Heart left ventricle (tissue), 16 donors: ENCODE data around the gene PRR19. TPM values are rescaled to one million over a fixed set of nuclear protein-coding genes. Genes with fewer than 3 reads are reported as not detected.
A peak's percentile ranks its signal among the peaks of the same experiment; 100 is the strongest.

ENCODE experiments used
- ATAC-seq, 4 donors: fragments of 200-7000 bp; cut with Tn5 transposase; one replicate each; pipeline ENCODE4 v1.9.1; 2020 to 2022; ENCODE audit warnings: moderate library complexity in 4 of 4, mild to moderate bottlenecking in 3 of 4, moderate number of reproducible peaks in 1 of 4
- DNase-seq, 5 donors: peaks; one replicate each; pipeline ENCODE4 v3.0.0-alpha.2; 2020
- H3K27ac ChIP-seq, 12 donors: fragments of 200-600 bp; sonication (generic) in 4 of 12; one replicate each; pipeline versions ENCODE4 v1.5.0 to v1.8.0; 2016 to 2022; ENCODE audit warnings: mild to moderate bottlenecking in 2 of 12
- H3K27me3 ChIP-seq, 9 donors: fragments of 200-600 bp; sonication (generic) in 2 of 9; one replicate each; pipeline versions ENCODE4 v1.5.1 to v1.8.0; 2016 to 2022; ENCODE audit warnings: mild to moderate bottlenecking in 3 of 9
- H3K36me3 ChIP-seq, 9 donors: fragments of 200-600 bp; sonication (generic) in 2 of 9; one replicate each; pipeline versions ENCODE4 v1.5.0 to v1.8.0; 2018 to 2022; ENCODE audit warnings: mild to moderate bottlenecking in 2 of 9
- H3K4me1 ChIP-seq, 12 donors: fragments of 200-600 bp; sonication (generic) in 4 of 12; one replicate each; pipeline versions ENCODE4 v1.5.0 to v1.8.0; 2016 to 2022; ENCODE audit warnings: mild to moderate bottlenecking in 3 of 12
- H3K4me3 ChIP-seq, 12 donors: fragments of 200-600 bp; sonication (generic) in 4 of 12; one replicate each; pipeline versions ENCODE4 v1.5.0 to v1.8.0; 2017 to 2022; ENCODE audit warnings: mild to moderate bottlenecking in 9 of 12, moderate library complexity in 4 of 12
- H3K9me3 ChIP-seq, 12 donors: fragments of 200-600 bp; sonication (generic) in 4 of 12; one replicate each; pipeline versions ENCODE4 v1.5.0 to v1.8.0; 2016 to 2022; ENCODE audit warnings: mild to moderate bottlenecking in 1 of 12
- CTCF ChIP-seq, 12 donors: fragments of 200-600 bp; sonication (generic) in 4 of 12; IDR thresholded peaks; one replicate each; pipeline versions ENCODE4 v1.5.0 to v1.8.0; 2018 to 2022; ENCODE audit warnings: antibody characterized with exemption in 12 of 12, mild to moderate bottlenecking in 5 of 12
- POLR2A ChIP-seq, 2 donors: fragments of 450-650 bp; IDR thresholded peaks; one replicate each; pipeline ENCODE4 v1.6.1; 2017; ENCODE audit warnings: antibody characterized with exemption in 2 of 2, mild to moderate bottlenecking in 2 of 2, moderate library complexity in 2 of 2
- WGBS, 4 donors: extraction: QIAGEN DNeasy Blood & Tissue Kit in 2 of 4; methylation state at CpG; one replicate each; pipeline versions ENCODE4 v1.1.5 to v1.1.7; 2013 to 2018; 5-methylcytosine and 5-hydroxymethylcytosine counted together
- intact Hi-C, 10 donors: fragments of 100-400 bp; cut with DNase I; formaldehyde crosslinking; loops; one replicate each; pipeline versions ENCODE4 v1.11.1 to v1.14.2; 2022
- polyA plus RNA-seq, 2 donors: library from polyadenylated mRNA; stranded (reverse); fragments of 200-250 nt; gene quantifications; one replicate each; pipeline ENCODE4 v1.2.3, GENCODE V29; 2013
- total RNA-seq, 9 donors: library from RNA; depleted of rRNA in 2 of 9; stranded (reverse); fragments of >200 nt in 2 of 9; fragmentation: NEBNext Ultra II Directional in 3 of 9; extraction: Animal tissue kit (Norgen Biotek cat#: 25700) in 3 of 9; gene quantifications; one replicate each; pipeline versions ENCODE4 v1.1.0 to v1.2.4, GENCODE V29; 2016 to 2023
- donor health status: ischemic (EF 13 %, LVEDD 7.1; RV severe dilation, severe dysfunction).
- donor health status: healthy with polysubstance abuse.
- donor health status: DM: no; HTN: yes; CAD: no.
- donor health status: DM: no; HTN: no; CAD: no.
- donor health status: ischemic (EF 25% LVEDD 6.9; RV normal size, moderate dysfunction).
- donor health status: ischemic (EF 25% LVEDD 5.7; RV mildly dilated, moderate dysfunction).
- donor health status: healthy.
- donor health status: DM: yes; HTN: yes; CAD: no.
- donor health status: ischemic (EF 35%, LVEDD 5.7; RV mildly dilated, moderate dysfunction).
- donor health status: nonischemic (EF 11% LVEDD 7.7; RV severe dilation, severe dysfunction).
- donor health status: DM: yes; HTN: yes; CAD: no.
- donor health status: PGD.
- donor health status: ischemic (EF 29% LVEDD 5.4; RV normal size, mild dysfunction).
- donor health status: nonischemic (EF 23%, LVEDD 6.1; RV moderate dilation, normal function).

Gene PRR19
- total and polyA plus RNA-seq, 11 donors = 0.16 to 0.53 (median 0.28) TPM; not detected in 7

GRCh38 chr19:42285541-42285941 is 16.4 kb upstream of the PRR19 start:
- Histone ChIP-seq H3K4me1 (peaks cover 12 to 57% (median 51%) of the 10 kb centered on the region in 12 donors), H3K36me3 (peaks cover 0 to 39% (median 38%) of the 10 kb centered on the region in 9 donors), H3K27ac (peak overlapping the region in 11 of 12 donors; percentile 59 to 97 (median 77)), H3K4me3 (peak overlapping the region in 10 of 12 donors; percentile 4 to 89 (median 65)), H3K9me3 (no peaks in the 10 kb centered on the region), H3K27me3 (no peaks in the 10 kb centered on the region)
- 15 to 20% (median 17%) methylated on average over 5 of the region's 5 CpGs for WGBS, 4 donors
- TF ChIP-seq CTCF (IDR thresholded peaks at IDR 0.05) = no peak
- DNase-seq (peak in 1 of 5 donors; percentile 46), ATAC-seq (no peak)
- intact Hi-C loops = loop anchor here in 2 of 10 donors (5.0 kb wide), 2 partner anchors 37 to 38 kb away; no protein-coding TSS in a partner anchor

GRCh38 chr19:42285988-42286348 is 16.0 kb upstream of the PRR19 start:
- Histone ChIP-seq H3K36me3 (peaks cover 0 to 43% (median 42%) of the 10 kb centered on the region in 9 donors), H3K9me3 (no peaks in the 10 kb centered on the region), H3K4me1 (peaks cover 12 to 53% (median 49%) of the 10 kb centered on the region in 12 donors), H3K4me3 (peak overlapping the region in 8 of 12 donors; percentile 60 to 89 (median 66)), H3K27me3 (no peaks in the 10 kb centered on the region), H3K27ac (peak overlapping the region in 11 of 12 donors; percentile 59 to 97 (median 77))
- 18 to 26% (median 18%) methylated on average over 4 to 6 of the region's 6 CpGs for WGBS, 4 donors
- intact Hi-C loops = loop anchor here in 2 of 10 donors (5.0 kb wide), 2 partner anchors 36 to 39 kb away; no protein-coding TSS in a partner anchor
- TF ChIP-seq POLR2A (IDR thresholded peaks at IDR 0.05) (no peak), CTCF (IDR thresholded peaks at IDR 0.05) (no peak)
- no peak for ATAC-seq
- no peak for DNase-seq

- peak in 1 of 4 donors; percentile 1 for ATAC-seq
- Histone ChIP-seq H3K4me1 (peaks cover 12 to 48% (median 44%) of the 10 kb centered on the region in 12 donors), H3K27ac (peak overlapping the region in 11 of 12 donors; percentile 59 to 97 (median 77)), H3K4me3 (peak overlapping the region in 8 of 12 donors; percentile 60 to 89 (median 66)), H3K36me3 (peaks cover 0 to 48% (median 47%) of the 10 kb centered on the region in 9 donors), H3K27me3 (no peaks in the 10 kb centered on the region), H3K9me3 (no peaks in the 10 kb centered on the region)
- TF ChIP-seq CTCF (IDR thresholded peaks at IDR 0.05) (no peak), POLR2A (IDR thresholded peaks at IDR 0.05) (no peak)
- intact Hi-C loops = loop anchor here in 2 of 10 donors (5.0 kb wide), 2 partner anchors 36 to 39 kb away; no protein-coding TSS in a partner anchor
- peak in 3 of 5 donors; percentile 62 to 72 (median 71) for DNase-seq
- WGBS, 4 donors = 12 to 20% (median 16%) methylated on average over 12 to 13 of the region's 13 CpGs
Measured at GRCh38 chr19:42286349-42287016, 15.4 kb upstream of the PRR19 start.
